ENCODE data around the gene TRIML1. TPM values are rescaled to one million over a fixed set of nuclear protein-coding genes. Genes with fewer than 3 reads are reported as not detected.

TRIML1 gene
- total and polyA plus RNA-seq, 2 of the 8 experiments (the other 6 are each of a cell fraction or from before 2014, with no cell fraction given), result not detected

DNA sequence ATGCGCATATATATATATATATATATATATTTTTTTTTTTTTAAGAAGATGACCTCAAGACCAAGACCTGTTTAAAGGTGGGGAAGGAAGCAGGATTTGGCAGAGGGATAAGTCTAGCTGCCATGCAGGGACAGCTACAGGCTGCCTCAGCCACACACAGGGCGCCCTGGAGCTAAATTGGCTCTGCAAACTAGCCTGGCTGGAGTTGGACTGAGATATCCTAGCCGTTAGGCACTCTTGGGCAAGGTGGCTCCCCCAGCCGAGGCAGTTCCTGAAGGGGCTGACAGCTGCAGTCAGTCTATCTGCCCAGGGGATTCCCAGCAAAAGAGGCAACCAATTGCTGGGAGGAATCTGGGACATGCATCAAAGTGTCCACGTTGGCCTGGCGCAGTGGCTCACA, 21.9 kb downstream of the TRIML1 start:
- WGBS, 2 experiments (ENCODE audit: extremely low coverage in 1 of 2, insufficient coverage in 1 of 2, insufficient read length in 1 of 2, insufficient replicate concordance in 2 of 2, low coverage in 1 of 2, low lambda C conversion rate in 2 of 2, missing lambda C conversion rate in 1 of 2), result 93% methylated on average over 6 of the region's 6 CpGs; no CpG with 5 or more reads in 1 of the 2 experiments
- CTCF ChIA-PET (ENCODE audit: partially characterized antibody), result interaction anchor here (0.7 to 0.8 kb wide), 2 partner anchors 155 to 253 kb away, joined by 3 to 5 read pairs; no protein-coding TSS in a partner anchor
- H3K56ac ChIP-seq (replicated peaks; ENCODE audit: insufficient read length, low read depth, low read length), result no peak overlapping the region

More for the DNA sequence above, 21.9 kb downstream of the TRIML1 start:
- Histone ChIP-seq H3K27ac (ENCODE audit: low read depth, low read length) (no peak overlapping the region), H3K4me1 (replicated peaks in 1 of 4; ENCODE audit: control insufficient read depth in 3 of 4, insufficient read depth in 4 of 4, low read length in 3 of 4) (no peaks in the 10 kb centered on the region), H2BK5ac (ENCODE audit: low read depth, low read length) (no peak overlapping the region), H2BK12ac (ENCODE audit: low read depth, low read length) (no peak overlapping the region), H3K14ac (ENCODE audit: insufficient read length) (no peak overlapping the region), H3K9me3 (ENCODE audit: insufficient read depth in 2 of 2, low read depth in 1 of 2, low read length in 1 of 2) (no peaks in the 10 kb centered on the region), H4K5ac (ENCODE audit: insufficient read length, low read depth, low read length) (no peak overlapping the region), H2BK120ac (replicated peaks; ENCODE audit: low read depth, low read length) (no peak overlapping the region), H3K23ac (ENCODE audit: insufficient read length) (no peak overlapping the region), H3K4me2 (ENCODE audit: insufficient read depth in 1 of 2, low read depth in 2 of 2, low read length in 2 of 2) (no peak overlapping the region), H3K79me1 (ENCODE audit: low read depth, low read length) (no peaks in the 10 kb centered on the region), H2AFZ (ENCODE audit: low read length) (no peak overlapping the region), H3K23me2 (ENCODE audit: low read depth, low read length) (no peaks in the 10 kb centered on the region), H2BK15ac (ENCODE audit: low read length) (no peak overlapping the region), H3K4ac (replicated peaks; ENCODE audit: insufficient read length, low read depth, low read length) (no peak overlapping the region), H3K27me3 (replicated peaks in 1 of 4; ENCODE audit: control insufficient read depth in 3 of 4, extremely low read depth in 1 of 4, insufficient read depth in 3 of 4, low read length in 3 of 4) (no peaks in the 10 kb centered on the region), H2BK20ac (ENCODE audit: low read length) (no peak overlapping the region), H2AK5ac (ENCODE audit: low read depth, low read length) (no peak overlapping the region), H4K20me1 (replicated peaks in 1 of 2; ENCODE audit: control insufficient read depth in 1 of 2, insufficient read depth in 2 of 2, low read length in 2 of 2) (no peaks in the 10 kb centered on the region), H3K4me3 (ENCODE audit: extremely low read depth in 1 of 4, insufficient read depth in 2 of 4, low read depth in 3 of 4, low read length in 4 of 4) (no peak overlapping the region), H3K18ac (ENCODE audit: extremely low read depth, low read length) (no peak overlapping the region; the same call in 1 of the 2 replicates), H4K91ac (replicated peaks; ENCODE audit: insufficient read length, low read length) (no peak overlapping the region), H3K79me2 (ENCODE audit: control insufficient read depth in 1 of 2, insufficient read depth in 2 of 2, low read length in 2 of 2) (no peaks in the 10 kb centered on the region), H4K8ac (ENCODE audit: extremely low read depth, insufficient read depth, low read length) (no peak overlapping the region), H3K9ac (replicated peaks in 1 of 4; ENCODE audit: extremely low read depth in 1 of 4, low read depth in 3 of 4, low read length in 3 of 4) (no peak overlapping the region), H3K36me3 (ENCODE audit: control insufficient read depth in 2 of 4, insufficient read depth in 4 of 4, low read length in 3 of 4) (no peaks in the 10 kb centered on the region)
- TF ChIP-seq NRF1 (IDR thresholded peaks at IDR 0.05; ENCODE audit: low read depth, low read length) (no peak), MAFK (IDR thresholded peaks at IDR 0.05; ENCODE audit: low read depth, low read length) (no peak), CBX8 (IDR thresholded peaks at IDR 0.05; ENCODE audit: borderline replicate concordance, low read depth, low read length) (no peak), FOSL1 (IDR thresholded peaks at IDR 0.05; ENCODE audit: insufficient read depth, low read depth, low read length) (no peak)
- FAIRE-seq, result no peak
- DNase-seq (ENCODE audit: low read depth in 1 of 2, low spot score in 2 of 2), result peak in 1 of 2 experiments; percentile 41
- POLR2A ChIA-PET (ENCODE audit: partially characterized antibody), result no interaction called here

All from H1 (cell line).